ENCODE results near the gene ENPP4.
A peak's percentile ranks its signal among the peaks of the same experiment; 100 is the strongest.

DNA sequence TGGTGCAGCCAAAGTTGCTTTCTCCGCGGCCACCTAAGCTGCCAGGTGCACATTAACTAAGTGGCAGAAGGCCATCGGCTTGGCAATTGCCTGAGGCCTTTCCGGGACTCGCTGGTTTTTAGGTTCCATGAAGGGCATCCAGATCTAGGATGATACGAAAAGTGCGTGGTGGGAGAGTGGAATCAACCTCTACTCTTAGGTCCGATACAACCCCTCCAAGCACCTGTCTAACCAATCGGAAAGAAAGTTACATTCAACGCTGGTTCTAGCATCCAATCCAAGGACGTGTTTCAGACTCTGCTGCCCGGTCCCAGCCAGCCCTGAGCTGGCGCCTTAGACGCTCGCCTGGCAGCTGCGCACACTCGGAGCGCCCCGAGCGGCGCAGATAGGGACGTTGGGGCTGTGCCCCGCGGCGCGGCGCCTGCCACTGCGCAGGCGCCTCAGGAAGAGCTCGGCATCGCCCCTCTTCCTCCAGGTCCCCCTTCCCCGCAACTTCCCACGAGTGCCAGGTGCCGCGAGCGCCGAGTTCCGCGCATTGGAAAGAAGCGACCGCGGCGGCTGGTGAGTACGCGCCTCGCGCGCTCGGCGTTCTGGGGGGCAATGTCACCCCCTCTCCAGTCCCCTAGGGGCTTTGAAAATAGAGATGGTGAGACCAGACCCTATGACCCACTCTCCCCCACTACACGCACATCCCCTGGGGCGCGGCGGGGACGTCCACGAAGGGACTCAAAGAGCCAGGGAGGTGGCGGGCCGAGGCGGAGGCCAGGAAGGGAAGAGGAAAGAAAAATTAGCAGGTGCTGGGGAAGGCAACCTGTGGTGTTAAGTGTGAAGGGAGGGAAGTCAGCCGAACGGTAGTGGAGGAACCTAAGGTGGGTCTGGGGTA is at the start of gene ENPP4:
- TF ChIP-seq, protein P1, sequence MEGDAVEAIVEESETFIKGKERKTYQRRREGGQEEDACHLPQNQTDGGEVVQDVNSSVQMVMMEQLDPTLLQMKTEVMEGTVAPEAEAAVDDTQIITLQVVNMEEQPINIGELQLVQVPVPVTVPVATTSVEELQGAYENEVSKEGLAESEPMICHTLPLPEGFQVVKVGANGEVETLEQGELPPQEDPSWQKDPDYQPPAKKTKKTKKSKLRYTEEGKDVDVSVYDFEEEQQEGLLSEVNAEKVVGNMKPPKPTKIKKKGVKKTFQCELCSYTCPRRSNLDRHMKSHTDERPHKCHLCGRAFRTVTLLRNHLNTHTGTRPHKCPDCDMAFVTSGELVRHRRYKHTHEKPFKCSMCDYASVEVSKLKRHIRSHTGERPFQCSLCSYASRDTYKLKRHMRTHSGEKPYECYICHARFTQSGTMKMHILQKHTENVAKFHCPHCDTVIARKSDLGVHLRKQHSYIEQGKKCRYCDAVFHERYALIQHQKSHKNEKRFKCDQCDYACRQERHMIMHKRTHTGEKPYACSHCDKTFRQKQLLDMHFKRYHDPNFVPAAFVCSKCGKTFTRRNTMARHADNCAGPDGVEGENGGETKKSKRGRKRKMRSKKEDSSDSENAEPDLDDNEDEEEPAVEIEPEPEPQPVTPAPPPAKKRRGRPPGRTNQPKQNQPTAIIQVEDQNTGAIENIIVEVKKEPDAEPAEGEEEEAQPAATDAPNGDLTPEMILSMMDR (IDR thresholded peaks at IDR 0.05) = no peak
- peak in 1 of 2 donors; percentile 12 for TF ChIP-seq POLR2A (IDR thresholded peaks at IDR 0.05)
